GM23338 (cell line): ENCODE measurements around the gene JAZF1. TPM values are rescaled to one million over a fixed set of nuclear protein-coding genes. Genes with fewer than 3 reads are reported as not detected.

Source experiments
- ATAC-seq: fragments of 200-7000 bp; cut with Tn5 transposase; 3 replicates; pipeline ENCODE4 v1.9.1; 2020
- DNase-seq: peaks from one replicate; pipeline ENCODE4 v3.0.0-alpha.2; 2015; ENCODE audit warnings: low spot score
- H2AFZ ChIP-seq: fragments of 200-600 bp; sonication (generic); 2 replicates; pipeline ENCODE4 v1.8.0; 2016; ENCODE audit warnings: antibody characterized with exemption, mild to moderate bottlenecking, moderate library complexity
- H3F3A ChIP-seq: fragments of 200-600 bp; sonication (generic); replicated peaks from 2 replicates; pipeline ENCODE4 v1.8.0; 2017; ENCODE audit warnings: antibody characterized with exemption, mixed run types, low read depth
- H3K27ac ChIP-seq: fragments of 200-600 bp; sonication (generic); 2 replicates; pipeline ENCODE4 v1.6.1; 2016; ENCODE audit warnings: low read depth
- H3K27me3 ChIP-seq: fragments of 200-600 bp; sonication (generic); 2 replicates; pipeline ENCODE4 v1.8.0; 2016; ENCODE audit warnings: mild to moderate bottlenecking, mixed run types, moderate library complexity; ENCODE audit not compliant: insufficient read depth
- H3K36me3 ChIP-seq: fragments of 200-600 bp; sonication (generic); 2 replicates; pipeline ENCODE4 v1.8.0; 2016; ENCODE audit warnings: mild to moderate bottlenecking; ENCODE audit not compliant: insufficient read depth
- H3K4me1 ChIP-seq: fragments of 200-600 bp; sonication (generic); 2 replicates; pipeline ENCODE4 v1.8.0; 2016; ENCODE audit warnings: mild to moderate bottlenecking, moderate library complexity; ENCODE audit not compliant: insufficient read depth
- H3K4me2 ChIP-seq: fragments of 200-600 bp; sonication (generic); 2 replicates; pipeline ENCODE4 v1.7.1; 2017; ENCODE audit warnings: mixed run types
- H3K4me3 ChIP-seq: fragments of 200-600 bp; sonication (generic); 2 replicates; pipeline ENCODE4 v1.6.1; 2016; ENCODE audit warnings: mixed run types
- H3K79me2 ChIP-seq: fragments of 200-600 bp; sonication (generic); replicated peaks from 2 replicates; pipeline ENCODE4 v1.8.0; 2017; ENCODE audit warnings: mild to moderate bottlenecking; ENCODE audit not compliant: insufficient read depth
- H3K9me2 ChIP-seq: fragments of 200-600 bp; sonication (generic); 2 replicates; pipeline ENCODE4 v1.8.0; 2017; ENCODE audit not compliant: insufficient read depth
- H4K20me1 ChIP-seq: fragments of 200-600 bp; sonication (generic); replicated peaks from 2 replicates; pipeline ENCODE4 v1.8.0; 2017; ENCODE audit warnings: mild to moderate bottlenecking; ENCODE audit not compliant: insufficient read depth
- H3K27ac Mint-ChIP-seq: 2 replicates; pipeline ENCODE4 v1.8.0; 2020; ENCODE audit warnings: inconsistent platforms, mild to moderate bottlenecking, moderate library complexity, mixed read lengths
- H3K27me3 Mint-ChIP-seq: 3 replicates; pipeline ENCODE4 v1.8.0; 2022; ENCODE audit warnings: low read depth, mild to moderate bottlenecking, moderate library complexity, mixed read lengths, inconsistent platforms; ENCODE audit not compliant: insufficient read depth, poor library complexity
- H3K36me3 Mint-ChIP-seq: 3 replicates; pipeline ENCODE4 v1.8.0; 2021; ENCODE audit warnings: low read depth, mild to moderate bottlenecking, inconsistent platforms, moderate library complexity, mixed read lengths
- H3K4me1 Mint-ChIP-seq: 3 replicates; pipeline ENCODE4 v1.8.0; 2020; ENCODE audit warnings: mild to moderate bottlenecking, inconsistent platforms, mixed read lengths
- H3K4me3 Mint-ChIP-seq: 3 replicates; pipeline ENCODE4 v1.8.0; 2021; ENCODE audit warnings: moderate library complexity, mild to moderate bottlenecking, inconsistent platforms, mixed read lengths
- H3K9me3 Mint-ChIP-seq: 3 replicates; pipeline ENCODE4 v1.8.0; 2020; ENCODE audit warnings: moderate library complexity, mild to moderate bottlenecking, inconsistent platforms, mixed read lengths
- CREB1 ChIP-seq: fragments of 250-450 bp; sonication (Bioruptor Pico); IDR thresholded peaks from 2 replicates; pipeline ENCODE4 v1.5.0; 2020; ENCODE audit warnings: low read depth, mild to moderate bottlenecking, moderate library complexity
- ETS1 ChIP-seq: IDR thresholded peaks from 2 replicates; pipeline ENCODE4 v1.6.1; 2016; ENCODE audit warnings: antibody characterized with exemption
- EZH2 ChIP-seq: fragments of 200-600 bp; sonication (generic); IDR thresholded peaks from one replicate; pipeline ENCODE4 v1.8.0; 2017; ENCODE audit warnings: antibody characterized with exemption, mild to moderate bottlenecking, low read depth; ENCODE audit not compliant: unreplicated experiment
- EZH2phosphoT487 ChIP-seq: fragments of 200-600 bp; sonication (generic); IDR thresholded peaks from one replicate; pipeline ENCODE4 v1.8.1; 2018; ENCODE audit warnings: antibody characterized with exemption; ENCODE audit not compliant: unreplicated experiment
- JUNB ChIP-seq: IDR thresholded peaks from one replicate; pipeline ENCODE4 v1.6.1; 2016; ENCODE audit warnings: antibody characterized with exemption; ENCODE audit not compliant: unreplicated experiment
- NANOG ChIP-seq: IDR thresholded peaks from 2 replicates; pipeline ENCODE4 v1.6.1; 2016; ENCODE audit warnings: antibody characterized with exemption, borderline replicate concordance
- POLR2AphosphoS5 ChIP-seq: IDR thresholded peaks from 2 replicates; pipeline ENCODE4 v1.6.1; 2016; ENCODE audit warnings: antibody characterized with exemption, low read depth
- REST ChIP-seq: IDR thresholded peaks from one replicate; pipeline ENCODE4 v1.6.1; 2018; ENCODE audit warnings: antibody characterized with exemption; ENCODE audit not compliant: unreplicated experiment
- STAT1 ChIP-seq: IDR thresholded peaks from one replicate; pipeline ENCODE4 v1.6.1; 2016; ENCODE audit warnings: antibody characterized with exemption; ENCODE audit not compliant: unreplicated experiment
- ZNF114 ChIP-seq: fragments of 250-450 bp; sonication (Bioruptor Pico); IDR thresholded peaks from 2 replicates; pipeline ENCODE4 v1.5.0; 2020; ENCODE audit warnings: mild to moderate bottlenecking, moderate library complexity
- ZNF331 ChIP-seq: fragments of 250-450 bp; sonication (Bioruptor Pico); IDR thresholded peaks from 2 replicates; pipeline ENCODE4 v1.5.0; 2020; ENCODE audit warnings: low read depth, mild to moderate bottlenecking, moderate library complexity
- polyA plus RNA-seq: library from polyadenylated mRNA; unstranded; fragments of >200 nt; fragmentation: Nextera tagmentation; extraction: Ambion mirVana; gene quantifications from 2 replicates; pipeline ENCODE4 v1.2.1, GENCODE V29; 2016
- total RNA-seq: library from RNA; depleted of rRNA; stranded (reverse); fragments of >200 nt; shearing (Covaris generic); gene quantifications from 2 replicates; pipeline ENCODE4 v1.2.3, GENCODE V29; 2014
- TF ChIP-seq, protein P1 (sequence below), 2 experiments: fragments of 200-600 bp in 1 of 2; sonication (generic) in 1 of 2; conservative IDR thresholded peaks; 2 replicates each; pipeline versions ENCODE4 v1.5.1 to v1.6.1; 2016 to 2017; ENCODE audit warnings: antibody characterized with exemption in 2 of 2, low read depth in 2 of 2, mild to moderate bottlenecking in 2 of 2, moderate library complexity in 1 of 2
- TF ChIP-seq, protein P2 (sequence below): fragments of 250-450 bp; sonication (Bioruptor Pico); IDR thresholded peaks from 2 replicates; pipeline ENCODE4 v1.5.0; 2020; ENCODE audit warnings: mild to moderate bottlenecking, moderate library complexity

The JAZF1 gene
- total and polyA plus RNA-seq, 2 experiments from 2014 or later = 12.2 to 22.2 TPM

GRCh38 chr7:27822245-27822644, 358.4 kb downstream of the JAZF1 start:
- no peak overlapping the region for H3K4me3 Mint-ChIP-seq
- Histone ChIP-seq H3K4me1 (no peaks in the 10 kb centered on the region), H2AFZ (no peak overlapping the region), H3K79me2 (no peaks in the 10 kb centered on the region), H3K4me3 (no peak overlapping the region), H3K9me2 (no peaks in the 10 kb centered on the region), H3K4me2 (no peak overlapping the region), H3K27ac (no peak overlapping the region), H3K27me3 (no peaks in the 10 kb centered on the region), H3K36me3 (no peaks in the 10 kb centered on the region), H3F3A (no peaks in the 10 kb centered on the region), H4K20me1 (0 out of 2 replicates have a peak, but pooled peaks cover 1% of the 10 kb centered on the region)
- peaks cover 3% of the 10 kb centered on the region for H3K27me3 Mint-ChIP-seq
- H3K9me3 Mint-ChIP-seq = no peaks in the 10 kb centered on the region
- no peaks in the 10 kb centered on the region for H3K36me3 Mint-ChIP-seq
- H3K4me1 Mint-ChIP-seq = peaks cover 3% of the 10 kb centered on the region; the same call in 1 of the 3 replicates
- TF ChIP-seq ETS1 (no peak), EZH2 (no peak), NANOG (no peak), STAT1 (no peak), CREB1 (CRISPR knock-in tag) (no peak), JUNB (no peak), ZNF114 (CRISPR knock-in tag) (no peak), POLR2AphosphoS5 (no peak), EZH2phosphoT487 (no peak), REST (no peak), ZNF331 (CRISPR knock-in tag) (no peak)
- TF ChIP-seq, protein P1, sequence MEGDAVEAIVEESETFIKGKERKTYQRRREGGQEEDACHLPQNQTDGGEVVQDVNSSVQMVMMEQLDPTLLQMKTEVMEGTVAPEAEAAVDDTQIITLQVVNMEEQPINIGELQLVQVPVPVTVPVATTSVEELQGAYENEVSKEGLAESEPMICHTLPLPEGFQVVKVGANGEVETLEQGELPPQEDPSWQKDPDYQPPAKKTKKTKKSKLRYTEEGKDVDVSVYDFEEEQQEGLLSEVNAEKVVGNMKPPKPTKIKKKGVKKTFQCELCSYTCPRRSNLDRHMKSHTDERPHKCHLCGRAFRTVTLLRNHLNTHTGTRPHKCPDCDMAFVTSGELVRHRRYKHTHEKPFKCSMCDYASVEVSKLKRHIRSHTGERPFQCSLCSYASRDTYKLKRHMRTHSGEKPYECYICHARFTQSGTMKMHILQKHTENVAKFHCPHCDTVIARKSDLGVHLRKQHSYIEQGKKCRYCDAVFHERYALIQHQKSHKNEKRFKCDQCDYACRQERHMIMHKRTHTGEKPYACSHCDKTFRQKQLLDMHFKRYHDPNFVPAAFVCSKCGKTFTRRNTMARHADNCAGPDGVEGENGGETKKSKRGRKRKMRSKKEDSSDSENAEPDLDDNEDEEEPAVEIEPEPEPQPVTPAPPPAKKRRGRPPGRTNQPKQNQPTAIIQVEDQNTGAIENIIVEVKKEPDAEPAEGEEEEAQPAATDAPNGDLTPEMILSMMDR (conservative IDR thresholded peaks at IDR 0.05; ENCODE audit: low read depth in 2 of 2) = no peak
- TF ChIP-seq, protein P2, sequence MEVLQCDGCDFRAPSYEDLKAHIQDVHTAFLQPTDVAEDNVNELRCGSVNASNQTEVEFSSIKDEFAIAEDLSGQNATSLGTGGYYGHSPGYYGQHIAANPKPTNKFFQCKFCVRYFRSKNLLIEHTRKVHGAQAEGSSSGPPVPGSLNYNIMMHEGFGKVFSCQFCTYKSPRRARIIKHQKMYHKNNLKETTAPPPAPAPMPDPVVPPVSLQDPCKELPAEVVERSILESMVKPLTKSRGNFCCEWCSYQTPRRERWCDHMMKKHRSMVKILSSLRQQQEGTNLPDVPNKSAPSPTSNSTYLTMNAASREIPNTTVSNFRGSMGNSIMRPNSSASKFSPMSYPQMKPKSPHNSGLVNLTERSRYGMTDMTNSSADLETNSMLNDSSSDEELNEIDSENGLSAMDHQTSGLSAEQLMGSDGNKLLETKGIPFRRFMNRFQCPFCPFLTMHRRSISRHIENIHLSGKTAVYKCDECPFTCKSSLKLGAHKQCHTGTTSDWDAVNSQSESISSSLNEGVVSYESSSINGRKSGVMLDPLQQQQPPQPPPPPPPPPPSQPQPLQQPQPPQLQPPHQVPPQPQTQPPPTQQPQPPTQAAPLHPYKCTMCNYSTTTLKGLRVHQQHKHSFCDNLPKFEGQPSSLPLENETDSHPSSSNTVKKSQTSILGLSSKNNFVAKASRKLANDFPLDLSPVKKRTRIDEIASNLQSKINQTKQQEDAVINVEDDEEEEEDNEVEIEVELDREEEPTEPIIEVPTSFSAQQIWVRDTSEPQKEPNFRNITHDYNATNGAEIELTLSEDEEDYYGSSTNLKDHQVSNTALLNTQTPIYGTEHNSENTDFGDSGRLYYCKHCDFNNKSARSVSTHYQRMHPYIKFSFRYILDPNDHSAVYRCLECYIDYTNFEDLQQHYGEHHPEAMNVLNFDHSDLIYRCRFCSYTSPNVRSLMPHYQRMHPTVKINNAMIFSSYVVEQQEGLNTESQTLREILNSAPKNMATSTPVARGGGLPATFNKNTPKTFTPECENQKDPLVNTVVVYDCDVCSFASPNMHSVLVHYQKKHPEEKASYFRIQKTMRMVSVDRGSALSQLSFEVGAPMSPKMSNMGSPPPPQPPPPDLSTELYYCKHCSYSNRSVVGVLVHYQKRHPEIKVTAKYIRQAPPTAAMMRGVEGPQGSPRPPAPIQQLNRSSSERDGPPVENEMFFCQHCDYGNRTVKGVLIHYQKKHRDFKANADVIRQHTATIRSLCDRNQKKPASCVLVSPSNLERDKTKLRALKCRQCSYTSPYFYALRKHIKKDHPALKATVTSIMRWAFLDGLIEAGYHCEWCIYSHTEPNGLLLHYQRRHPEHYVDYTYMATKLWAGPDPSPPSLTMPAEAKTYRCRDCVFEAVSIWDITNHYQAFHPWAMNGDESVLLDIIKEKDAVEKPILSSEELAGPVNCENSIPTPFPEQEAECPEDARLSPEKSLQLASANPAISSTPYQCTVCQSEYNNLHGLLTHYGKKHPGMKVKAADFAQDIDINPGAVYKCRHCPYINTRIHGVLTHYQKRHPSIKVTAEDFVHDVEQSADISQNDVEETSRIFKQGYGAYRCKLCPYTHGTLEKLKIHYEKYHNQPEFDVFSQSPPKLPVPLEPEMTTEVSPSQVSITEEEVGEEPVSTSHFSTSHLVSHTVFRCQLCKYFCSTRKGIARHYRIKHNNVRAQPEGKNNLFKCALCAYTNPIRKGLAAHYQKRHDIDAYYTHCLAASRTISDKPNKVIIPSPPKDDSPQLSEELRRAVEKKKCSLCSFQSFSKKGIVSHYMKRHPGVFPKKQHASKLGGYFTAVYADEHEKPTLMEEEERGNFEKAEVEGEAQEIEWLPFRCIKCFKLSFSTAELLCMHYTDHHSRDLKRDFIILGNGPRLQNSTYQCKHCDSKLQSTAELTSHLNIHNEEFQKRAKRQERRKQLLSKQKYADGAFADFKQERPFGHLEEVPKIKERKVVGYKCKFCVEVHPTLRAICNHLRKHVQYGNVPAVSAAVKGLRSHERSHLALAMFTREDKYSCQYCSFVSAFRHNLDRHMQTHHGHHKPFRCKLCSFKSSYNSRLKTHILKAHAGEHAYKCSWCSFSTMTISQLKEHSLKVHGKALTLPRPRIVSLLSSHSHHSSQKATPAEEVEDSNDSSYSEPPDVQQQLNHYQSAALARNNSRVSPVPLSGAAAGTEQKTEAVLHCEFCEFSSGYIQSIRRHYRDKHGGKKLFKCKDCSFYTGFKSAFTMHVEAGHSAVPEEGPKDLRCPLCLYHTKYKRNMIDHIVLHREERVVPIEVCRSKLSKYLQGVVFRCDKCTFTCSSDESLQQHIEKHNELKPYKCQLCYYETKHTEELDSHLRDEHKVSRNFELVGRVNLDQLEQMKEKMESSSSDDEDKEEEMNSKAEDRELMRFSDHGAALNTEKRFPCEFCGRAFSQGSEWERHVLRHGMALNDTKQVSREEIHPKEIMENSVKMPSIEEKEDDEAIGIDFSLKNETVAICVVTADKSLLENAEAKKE = no peak
- DNase-seq (no peak), ATAC-seq (no peak)
- H3K27ac Mint-ChIP-seq = no peak overlapping the region; the same call in 1 of the 2 replicates
